Stimulated activated CD4-positive, alpha-beta T cell treated with anti-CD3 and anti-CD28 coated beads, Interleukin-15, amount 100 ng/mL, for 48 hours (primary cell): Measurements from ENCODE around the gene POU2F1.

Experiments
- DNase-seq, 2 donors: peaks; one replicate each; pipeline ENCODE4 v3.0.0-alpha.2; 2020; ENCODE audit warnings: low read depth in 2 of 2

The POU2F1 gene

DNA sequence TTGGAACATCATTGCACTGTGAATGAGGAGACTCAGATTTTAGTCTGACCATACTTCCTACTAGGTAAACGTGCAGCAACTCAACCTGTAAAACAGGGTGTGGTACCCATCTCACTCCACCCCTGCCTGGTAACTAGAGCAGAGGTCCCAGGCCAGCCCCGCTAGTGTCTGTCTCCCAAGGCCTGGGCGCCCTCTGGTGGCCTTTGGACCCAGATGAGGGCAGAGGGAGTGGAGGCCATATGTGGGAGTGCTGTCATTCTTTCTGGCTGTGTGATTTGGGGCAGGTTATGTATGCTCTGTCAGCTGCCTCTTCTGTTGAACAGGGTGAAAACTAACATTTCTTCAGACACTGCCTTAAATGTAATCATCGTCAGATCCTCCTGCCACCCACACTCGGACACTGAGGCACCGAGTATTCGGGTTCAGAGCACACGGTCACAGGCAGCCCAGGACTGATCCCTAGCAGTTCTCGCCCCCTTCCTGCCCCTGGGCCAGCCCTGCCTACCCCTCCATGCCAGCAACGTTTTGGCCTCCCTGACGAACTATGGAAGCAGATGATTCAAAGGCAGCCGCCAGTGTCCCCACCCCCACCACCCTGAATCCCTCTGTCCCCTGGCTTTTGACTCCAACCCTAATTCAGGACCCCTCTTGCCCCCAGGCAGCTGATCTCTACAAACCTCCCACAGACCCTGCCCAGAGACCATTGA, 221.6 kb downstream of the POU2F1 start:
- peak; percentile 79 to 83 for DNase-seq

DNA sequence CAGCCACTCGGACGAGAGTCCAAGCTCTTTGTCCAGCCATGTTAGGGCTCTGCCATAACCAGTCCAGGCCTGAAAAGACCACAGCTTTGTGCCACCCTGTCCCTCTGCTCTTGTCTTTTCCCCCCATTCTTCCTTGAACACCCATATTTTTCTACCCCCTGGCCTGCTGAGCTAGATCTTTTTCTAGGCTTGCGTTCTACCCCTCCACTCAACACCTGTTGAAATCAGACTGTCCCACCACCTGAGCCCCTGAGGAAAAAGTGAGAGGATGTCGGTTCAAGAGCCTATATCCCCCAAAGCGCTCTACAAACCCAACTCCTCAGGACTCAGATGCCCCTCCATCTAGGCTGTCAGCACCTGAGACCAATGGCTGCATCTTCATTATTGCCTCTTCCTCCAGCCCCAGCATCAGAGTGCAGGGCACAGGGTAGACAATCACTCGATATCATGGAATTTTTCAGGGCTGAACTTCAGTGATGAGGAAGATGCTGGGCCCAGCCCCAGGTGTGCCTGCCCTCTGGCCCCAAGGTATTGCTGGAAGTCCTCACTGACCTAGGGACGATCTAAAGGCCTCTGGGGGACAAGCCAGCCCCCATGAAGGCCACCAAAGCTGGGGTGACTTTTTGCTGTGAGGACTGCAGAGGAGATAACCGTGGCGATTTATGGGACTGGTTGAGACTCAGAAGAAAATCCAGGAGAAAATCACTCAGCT, 222.3 kb downstream of the POU2F1 start:
- no peak for DNase-seq

DNA sequence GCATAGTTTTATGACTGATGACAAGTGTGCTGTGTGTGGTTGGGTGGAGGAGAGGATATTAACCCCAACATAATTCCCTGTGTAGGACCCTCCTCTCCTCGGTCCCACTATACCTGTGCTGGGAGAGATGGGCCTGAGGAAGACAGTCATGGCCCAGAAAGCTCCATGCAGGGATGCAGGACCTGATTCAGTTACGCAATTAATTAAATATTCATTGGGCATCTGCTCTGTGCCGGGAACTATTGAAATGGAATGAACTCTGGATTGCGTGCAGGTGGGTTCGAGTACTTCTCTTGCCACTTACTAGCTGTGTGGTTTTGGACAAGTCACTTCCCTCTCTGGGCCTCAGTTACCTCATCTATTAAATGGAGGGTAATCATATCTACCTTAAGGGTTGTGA, 223.1 kb downstream of the POU2F1 start:
- DNase-seq = no peak

DNA sequence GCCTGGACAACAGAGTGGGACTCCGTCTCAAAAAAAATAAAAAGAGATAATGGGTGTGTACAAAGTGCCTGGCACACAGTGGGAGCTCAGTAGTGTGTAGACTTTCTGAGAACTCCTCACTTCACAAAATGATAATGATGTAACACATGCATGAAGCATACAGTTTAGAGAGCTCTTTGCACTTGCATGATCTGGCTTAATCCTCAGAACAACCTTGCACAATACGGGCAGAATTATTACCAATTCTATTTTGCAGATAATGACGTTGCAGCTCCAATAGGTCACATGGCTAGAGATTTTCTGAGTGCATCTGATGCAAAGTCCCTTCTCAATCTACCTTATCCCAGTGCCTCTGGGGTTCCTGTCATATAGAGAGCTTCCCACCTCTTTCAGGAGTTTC, 226.3 kb downstream of the POU2F1 start:
- DNase-seq = no peak

DNA sequence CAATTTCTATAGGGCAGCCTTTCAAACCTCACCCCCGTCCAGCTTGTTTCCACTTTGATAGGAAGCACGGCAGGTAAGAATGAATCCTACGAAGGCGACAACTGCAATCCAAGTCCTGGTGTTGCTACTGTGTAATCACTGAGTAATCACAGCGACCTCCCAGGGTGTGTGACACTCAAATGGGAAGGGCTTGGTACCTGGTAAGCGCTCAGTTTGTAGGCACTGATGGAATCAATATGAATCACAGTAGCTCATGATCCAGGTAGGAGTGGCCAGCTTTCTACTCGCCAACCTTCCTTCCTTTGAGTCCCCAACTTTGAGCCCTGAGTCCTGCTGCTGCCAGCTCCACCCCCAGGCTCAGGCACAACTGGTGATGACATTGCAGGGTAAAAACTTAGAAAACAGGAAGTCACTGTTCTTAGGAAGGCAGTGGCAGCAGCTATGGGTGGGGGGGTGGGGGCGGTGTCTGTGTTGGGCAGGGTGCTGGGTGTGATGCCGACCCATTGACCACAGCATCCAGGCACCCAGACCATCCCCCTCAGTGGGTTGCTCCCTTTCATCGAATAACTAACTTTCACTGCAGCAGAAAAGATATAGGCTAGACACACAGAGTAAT, 226.9 kb downstream of the POU2F1 start:
- DNase-seq = peak; percentile 64 to 76

DNA sequence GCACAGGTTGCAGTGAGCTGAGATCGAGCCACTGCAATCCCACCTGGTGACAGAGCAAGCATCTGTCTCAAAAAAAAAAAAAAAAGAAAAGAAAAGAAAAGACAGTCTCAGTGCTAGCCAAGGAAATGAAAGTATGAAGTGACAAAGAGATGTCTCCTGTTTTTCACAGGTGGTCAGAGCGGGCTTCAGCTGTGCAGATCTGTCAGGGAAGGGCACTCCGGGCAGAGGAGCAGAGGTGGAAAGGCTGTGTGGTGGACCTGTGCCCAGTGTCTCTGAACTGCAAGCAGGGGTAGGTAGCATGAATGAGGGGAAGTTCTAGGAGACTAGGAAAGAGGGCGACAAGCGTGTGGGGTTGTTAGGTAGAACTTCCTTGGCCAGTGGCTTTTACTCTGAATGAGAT, 230.2 kb downstream of the POU2F1 start:
- DNase-seq = no peak

DNA sequence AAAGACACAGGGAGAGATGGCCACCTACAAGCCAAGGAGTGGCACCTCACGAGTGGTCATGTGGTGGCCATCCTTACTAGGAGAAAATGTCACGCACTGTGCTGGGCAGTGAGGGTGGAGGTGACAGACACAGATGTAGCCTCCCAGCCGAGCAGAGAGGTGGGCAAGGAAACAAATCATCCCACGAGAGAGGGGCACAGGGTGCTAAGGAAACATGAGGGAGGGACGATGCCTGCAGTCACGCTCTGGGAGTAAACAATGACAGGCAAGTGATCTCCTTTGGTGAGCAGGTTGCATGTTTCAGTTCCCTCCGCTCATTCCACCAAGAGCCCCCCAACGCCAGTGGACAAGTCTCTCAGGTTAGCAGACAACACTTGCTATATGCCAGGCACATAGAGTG, 231.8 kb downstream of the POU2F1 start:
- DNase-seq = no peak

DNA sequence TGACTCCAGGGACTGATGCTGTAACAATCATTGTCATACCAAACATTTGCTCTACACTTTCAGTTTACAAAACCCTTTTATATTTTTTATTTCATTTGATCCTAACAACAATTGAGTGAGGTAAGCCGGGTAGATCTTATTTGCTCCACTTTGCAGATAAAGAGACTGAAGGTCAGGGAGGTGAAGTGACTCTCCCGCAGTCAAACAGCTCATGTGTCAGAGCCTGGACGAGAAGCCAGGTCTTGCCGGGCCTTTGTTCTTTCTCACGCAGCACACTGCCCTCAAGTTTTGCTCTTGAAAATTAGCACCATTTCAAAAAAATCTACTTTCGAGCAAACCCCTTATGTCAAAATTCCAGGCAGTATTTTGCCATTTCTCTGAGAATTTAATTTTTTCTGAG, 232.4 kb downstream of the POU2F1 start:
- no peak for DNase-seq

DNA sequence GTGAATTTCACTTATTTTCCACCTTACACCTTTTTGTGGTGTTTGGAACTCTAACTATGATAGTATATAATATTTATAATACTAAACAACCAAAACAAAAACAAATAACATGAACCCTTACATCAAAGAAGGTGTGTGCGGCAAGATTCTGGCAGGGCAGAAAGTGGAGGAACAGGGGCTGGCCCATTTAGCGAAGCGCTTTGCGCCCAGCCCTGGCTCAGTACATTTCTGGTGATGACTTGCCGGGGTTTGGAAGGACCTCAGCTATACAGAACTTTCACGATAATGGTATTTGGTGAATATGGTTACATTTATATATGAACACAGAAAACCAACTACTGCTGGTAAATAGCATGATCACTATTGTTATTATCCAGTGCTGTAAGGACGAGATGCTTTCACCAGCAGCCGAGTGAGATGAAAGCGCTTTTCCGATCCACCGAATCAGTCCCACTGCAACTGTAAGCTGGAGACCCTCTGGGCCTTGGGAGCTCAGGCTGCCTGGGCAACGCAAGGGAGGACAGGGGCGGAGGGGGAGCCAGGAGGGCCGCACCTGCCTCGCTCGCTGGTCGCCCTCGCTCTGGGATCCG, 233.7 kb downstream of the POU2F1 start:
- no peak for DNase-seq

DNA sequence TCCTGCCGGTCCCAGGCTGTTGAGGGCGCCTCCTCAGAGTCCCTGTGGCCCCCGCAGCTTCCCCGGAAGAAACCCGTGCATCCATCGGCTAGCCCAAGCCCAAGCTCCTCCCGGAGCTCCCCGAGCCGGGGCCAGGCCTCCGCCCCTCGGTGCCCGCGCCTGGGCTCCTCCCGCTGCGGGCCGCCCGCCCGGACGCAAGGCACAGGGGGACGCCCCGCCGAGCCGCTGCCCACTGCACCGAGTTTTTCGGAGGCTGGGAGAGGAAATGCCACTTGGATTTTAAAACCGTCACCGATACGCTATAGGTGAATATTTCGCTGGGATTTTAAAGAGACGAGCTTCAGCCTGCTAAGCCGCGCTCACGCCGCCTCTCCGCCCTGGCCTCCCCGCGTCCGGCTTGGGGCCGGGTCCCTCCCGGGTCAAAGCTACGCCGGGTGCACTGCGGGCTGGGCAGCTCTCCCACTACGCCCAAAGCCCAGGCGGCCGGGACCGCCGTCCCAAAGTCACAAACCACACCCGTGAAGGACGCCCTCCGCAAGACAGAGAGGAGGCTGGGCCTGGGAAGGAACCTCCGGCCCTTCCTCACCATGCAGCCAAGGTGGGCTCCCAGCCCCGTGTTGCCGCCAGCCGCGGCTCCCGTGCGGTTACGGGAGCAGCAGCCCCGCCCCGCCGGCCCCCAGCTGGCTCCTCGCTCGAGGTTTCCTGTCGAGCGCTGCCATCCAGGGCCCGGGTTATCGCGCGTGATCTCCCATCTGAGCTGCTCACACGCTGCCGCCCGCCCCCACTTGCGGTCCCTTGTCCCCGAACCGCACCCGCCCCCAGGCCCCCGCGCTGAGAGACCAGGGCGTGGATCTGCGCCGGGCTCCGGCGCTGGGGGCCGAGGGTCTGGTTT, 234.5 kb downstream of the POU2F1 start:
- DNase-seq = peak; percentile 58 to 70

DNA sequence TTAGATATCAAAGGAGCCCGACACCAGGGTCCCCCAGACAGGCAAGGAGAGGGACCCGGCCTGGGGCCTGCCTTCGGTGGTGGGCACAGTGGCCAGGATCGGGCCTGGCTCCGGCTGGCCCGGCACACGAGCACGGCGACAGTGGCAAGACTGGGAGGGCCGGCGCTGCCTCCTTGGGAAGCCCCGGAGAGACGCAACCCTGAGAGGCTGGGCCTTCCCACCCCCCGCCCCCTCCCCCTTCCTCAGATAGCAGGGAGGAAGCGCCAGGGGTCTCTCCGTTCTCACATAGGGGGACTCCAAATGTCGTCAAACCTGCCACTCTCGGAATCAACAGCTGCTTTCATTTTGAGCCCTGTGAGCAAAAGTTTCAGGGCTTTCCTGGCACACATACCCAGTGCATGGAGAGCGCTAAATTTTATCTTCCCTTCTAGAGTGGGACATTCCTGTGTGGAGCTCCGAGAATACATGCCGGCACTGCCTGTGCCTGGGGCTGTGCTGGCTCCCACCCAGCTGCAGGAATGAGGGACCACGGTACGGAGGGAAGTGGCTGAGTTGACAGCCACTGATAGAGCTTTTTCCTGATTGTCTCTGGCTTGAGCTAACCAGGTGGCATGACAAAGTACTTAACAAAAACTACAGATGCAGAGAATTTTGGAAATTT, 235.2 kb downstream of the POU2F1 start:
- no peak for DNase-seq

DNA sequence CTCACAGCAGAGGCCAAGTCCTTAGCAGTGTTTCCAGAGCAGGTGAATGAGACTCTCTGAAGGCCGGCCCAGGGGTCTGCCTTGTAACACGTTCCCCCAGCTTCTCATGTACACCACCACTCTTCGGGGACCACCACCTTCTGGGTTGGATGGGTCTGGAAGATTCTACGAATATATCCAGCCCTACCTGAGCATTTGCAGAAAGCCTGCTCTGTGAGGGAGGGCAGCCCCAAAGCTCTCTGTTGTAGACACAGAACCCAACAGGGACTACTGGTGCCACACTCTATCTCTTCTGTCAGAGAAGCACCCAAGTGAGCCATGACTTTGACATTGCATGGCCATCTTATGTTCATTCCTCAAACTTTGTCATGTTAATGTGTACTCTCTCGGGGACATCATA, 235.8 kb downstream of the POU2F1 start:
- no peak for DNase-seq

DNA sequence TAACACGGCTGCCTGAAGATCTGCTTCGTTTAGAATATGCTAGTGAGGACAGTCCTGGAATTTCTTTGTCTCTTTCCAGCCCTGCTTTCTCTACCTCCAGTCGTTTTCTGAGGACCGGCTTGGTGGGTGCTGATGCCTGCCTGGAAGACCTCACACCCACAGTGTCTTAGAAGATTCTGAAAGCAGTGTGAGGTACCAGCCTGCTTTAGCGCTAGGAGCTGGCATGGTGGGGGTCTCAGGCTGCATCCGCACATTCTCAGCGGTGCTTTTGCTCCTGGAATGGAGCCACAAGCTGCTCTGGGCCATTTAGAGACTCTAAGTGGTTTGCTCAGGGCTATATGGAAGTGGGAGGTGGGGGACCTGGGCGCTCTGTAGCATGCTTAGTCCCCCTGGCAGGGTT, 236.2 kb downstream of the POU2F1 start:
- DNase-seq = no peak

DNA sequence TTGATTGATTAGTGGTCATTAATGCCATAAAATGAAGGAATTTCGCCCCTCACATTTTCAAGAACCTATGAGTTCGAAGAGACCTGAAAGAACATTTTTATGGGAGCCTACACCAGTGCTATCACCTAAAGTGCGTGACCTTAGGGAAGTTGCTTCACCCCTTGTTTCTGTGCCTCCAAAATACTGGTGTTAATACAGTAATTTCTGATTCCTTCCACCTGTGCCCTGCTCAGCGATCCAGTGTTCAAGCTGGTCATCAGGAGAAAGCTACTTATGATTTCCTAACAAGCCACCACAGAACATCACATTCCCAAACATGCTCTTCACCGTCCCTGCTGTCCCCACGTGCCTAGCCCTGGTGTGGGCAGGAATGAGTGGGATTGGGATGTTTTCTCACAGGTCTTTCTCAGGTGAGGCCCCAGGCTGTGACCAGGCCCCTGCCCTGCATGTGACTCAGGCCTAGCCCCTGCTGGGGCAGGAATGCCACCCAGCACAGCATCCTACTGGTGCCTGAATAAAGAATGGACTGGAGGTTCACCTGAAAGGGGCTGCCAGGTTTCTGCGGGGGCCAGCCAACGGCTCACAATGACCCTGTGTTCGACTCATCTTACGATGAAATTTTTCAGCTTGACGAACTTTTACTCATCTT, 237.4 kb downstream of the POU2F1 start:
- DNase-seq = no peak

DNA sequence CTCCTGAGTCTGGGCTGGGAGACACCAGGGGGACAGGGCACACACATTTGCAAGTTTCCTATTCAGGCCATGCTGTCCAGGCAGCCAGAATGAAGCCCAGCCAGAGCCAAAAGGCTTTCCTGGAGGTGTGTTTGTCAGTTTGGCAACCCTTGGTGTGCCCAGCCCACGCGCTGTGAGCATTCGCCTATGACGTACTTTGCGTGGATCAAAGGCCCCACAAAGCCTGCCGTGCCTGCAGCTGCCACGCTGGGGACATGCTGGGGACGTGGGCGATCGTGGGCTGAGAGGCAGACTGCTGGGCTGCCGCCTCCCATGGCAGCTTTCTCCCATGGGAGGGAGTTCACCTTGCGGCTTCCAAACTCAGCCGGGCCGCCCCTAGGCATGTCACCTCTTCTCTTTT, 240.2 kb downstream of the POU2F1 start:
- DNase-seq = no peak

DNA sequence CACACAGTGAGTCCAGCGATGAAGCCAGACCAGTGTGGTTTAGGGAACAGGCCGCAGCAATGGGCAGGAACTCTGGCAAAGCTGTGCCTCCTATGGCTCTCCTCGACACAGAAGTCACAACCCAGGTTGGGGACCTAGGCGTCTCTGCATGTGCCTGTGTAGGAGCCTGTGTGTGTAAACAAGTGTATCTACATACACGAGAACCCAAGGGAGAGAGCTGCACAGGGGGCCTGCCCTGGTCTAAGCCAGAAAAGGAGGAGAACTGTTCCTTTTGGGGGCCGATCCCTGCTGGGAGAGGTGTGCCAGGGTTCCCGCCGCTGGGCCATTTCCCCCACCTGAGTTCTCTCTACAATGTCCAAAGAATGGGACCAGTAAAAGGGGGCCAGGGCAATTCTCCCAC, 241.7 kb downstream of the POU2F1 start:
- DNase-seq = no peak

DNA sequence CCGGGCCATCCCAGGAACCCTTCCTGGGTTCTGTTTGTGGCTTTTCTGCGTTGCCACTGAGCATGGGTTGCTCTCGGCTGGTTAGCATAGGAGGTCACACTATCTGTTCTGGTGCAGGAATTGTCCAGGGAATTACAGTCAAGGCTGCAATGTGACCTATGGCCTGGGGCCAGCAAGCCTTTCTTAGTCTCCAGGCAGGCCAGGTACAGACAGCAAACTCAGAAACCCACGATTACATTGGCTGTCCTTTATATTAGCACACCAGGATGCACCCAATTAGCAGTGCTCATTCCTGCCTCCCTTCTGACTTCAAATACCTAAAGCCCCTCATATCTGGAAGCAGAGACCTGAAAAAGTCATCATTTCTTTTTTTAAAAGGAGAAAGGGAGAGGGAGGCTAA, 242.4 kb downstream of the POU2F1 start:
- no peak for DNase-seq

DNA sequence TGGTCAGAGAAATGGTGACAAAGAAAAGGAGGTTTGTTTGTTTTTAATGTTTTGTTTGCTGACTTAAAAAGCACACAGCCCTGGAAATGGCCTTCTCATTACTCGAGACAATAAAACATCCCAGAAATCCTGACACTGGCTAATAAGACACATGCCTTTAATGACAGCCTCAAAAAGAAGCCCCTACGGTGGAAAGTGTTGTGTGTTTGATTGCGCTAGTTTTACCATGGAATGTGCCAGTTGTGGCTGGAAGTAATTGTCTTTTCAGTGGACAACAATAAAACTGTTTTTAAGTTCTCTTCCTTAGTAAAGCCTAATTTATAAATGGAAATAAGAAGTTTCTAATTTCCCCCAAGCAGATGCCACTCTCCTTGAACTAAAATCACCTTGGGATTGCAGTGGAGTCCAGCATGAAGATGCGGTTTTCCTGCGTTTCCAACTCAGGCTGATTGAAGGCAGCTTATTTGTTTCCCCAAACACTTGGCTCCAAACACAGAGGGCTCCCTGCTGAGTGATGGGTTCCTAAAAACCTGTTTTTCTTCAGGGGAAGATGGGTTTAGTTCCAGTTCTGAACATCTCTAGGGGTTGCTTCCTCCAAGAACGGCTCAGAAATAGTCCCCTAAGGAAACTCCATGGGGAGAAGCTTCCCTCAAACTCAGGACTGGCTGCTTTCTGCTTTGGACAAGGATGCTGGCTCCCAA, 243.3 kb downstream of the POU2F1 start:
- no peak for DNase-seq

DNA sequence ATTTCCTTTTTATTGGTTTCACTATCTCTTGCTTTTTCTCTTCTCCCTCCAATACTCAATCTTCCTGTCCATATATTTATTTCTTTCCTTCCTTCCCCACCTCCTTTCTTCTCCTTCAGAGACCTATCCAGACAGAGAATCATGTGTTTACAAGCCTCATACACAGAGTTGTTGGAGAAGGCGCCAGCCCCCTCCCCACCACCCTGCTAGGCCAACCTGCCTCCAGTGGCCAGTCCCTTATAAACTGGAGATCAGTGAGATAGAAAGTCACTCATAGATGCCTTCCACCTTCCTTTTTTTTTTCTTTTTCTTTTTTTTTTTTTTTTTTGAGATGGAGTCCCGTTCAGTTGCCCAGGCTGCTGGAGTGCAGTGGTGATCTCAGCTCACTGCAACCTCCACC, 244.3 kb downstream of the POU2F1 start:
- no peak for DNase-seq

DNA sequence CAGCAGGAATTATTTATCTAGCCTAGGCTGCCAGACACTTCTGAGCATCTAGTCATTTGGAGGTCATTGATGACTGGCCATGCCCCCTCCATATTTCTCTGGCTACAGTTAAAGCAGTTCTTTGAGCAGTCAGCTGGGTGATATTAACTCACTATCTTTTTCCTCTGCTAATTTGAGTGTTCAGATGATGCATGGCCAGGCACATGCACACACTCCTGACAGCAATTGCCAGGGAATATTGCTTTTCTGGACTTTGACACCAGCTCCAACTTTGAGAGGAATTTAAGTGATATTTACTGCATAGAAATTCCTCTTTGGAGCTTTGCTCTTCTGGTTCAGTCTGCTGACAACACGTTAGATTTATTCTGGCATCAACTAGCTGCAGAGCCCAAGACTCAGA, 245.1 kb downstream of the POU2F1 start:
- no peak for DNase-seq
